Muscle of back (tissue), 11 donors: ENCODE data around the gene CKAP5. TPM values are rescaled to one million over a fixed set of nuclear protein-coding genes. Genes with fewer than 3 reads are reported as not detected.

Experiments used
- DNase-seq, 3 donors: peaks; one replicate each; pipeline versions ENCODE4 v3.0.0 to v3.0.0-alpha.2; 2013
- polyA plus RNA-seq, 10 donors: library from polyadenylated mRNA; unstranded; fragments of 120-200 nt; gene quantifications; one replicate each; pipeline ENCODE4 v1.2.1, GENCODE V29; 2013; ENCODE audit not compliant: insufficient read length in 10 of 10

The CKAP5 gene
- polyA plus RNA-seq, 10 donors: 43.5 to 70.1 (median 55.1) TPM

- no peak for DNase-seq
Observed at GRCh38 chr11:46705070-46705688, 140.9 kb downstream of the CKAP5 start.

DNA sequence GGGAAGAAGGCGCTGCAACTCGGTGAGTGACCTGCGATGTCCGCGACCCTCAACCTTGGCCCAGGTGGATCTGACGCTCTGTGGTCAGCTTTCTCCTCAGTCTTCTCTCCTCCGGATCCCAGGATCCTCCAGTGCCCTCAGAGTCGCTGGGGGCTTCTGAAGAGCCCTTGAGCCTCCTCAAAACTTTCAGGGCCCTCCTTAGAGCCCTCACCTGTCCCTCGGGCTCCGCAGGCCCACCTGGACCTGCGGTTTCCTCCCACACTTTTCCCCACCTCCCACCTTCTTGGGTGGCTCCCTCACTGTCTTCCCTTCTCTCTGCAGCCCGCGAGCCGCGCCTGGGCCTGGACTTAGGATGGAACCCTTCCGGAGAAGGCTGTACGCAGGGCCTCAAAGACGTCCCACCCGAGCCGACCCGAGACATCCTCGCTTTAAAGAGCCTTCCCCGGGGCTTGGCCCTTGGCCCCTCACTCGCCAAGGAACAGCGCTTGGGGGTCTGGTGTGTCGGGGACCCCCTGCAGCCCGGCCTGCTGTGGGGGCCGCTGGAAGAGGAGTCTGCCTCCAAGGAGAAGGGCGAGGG, 144.9 kb downstream of the CKAP5 start:
- no peak for DNase-seq

- peak; percentile 99 for DNase-seq
Observed at GRCh38 chr11:46700241-46701077, 145.6 kb downstream of the CKAP5 start, which contains the start of the genes ARHGAP1 and ZNF408. TSS of gene ARHGAP1 (minus strand) at chr11:46700619. CDS start at chr11:46696107, 4,512 bp downstream. TSS of gene ZNF408 (plus strand) at chr11:46701031. CDS start at chr11:46701048, 17 bp downstream.

DNA sequence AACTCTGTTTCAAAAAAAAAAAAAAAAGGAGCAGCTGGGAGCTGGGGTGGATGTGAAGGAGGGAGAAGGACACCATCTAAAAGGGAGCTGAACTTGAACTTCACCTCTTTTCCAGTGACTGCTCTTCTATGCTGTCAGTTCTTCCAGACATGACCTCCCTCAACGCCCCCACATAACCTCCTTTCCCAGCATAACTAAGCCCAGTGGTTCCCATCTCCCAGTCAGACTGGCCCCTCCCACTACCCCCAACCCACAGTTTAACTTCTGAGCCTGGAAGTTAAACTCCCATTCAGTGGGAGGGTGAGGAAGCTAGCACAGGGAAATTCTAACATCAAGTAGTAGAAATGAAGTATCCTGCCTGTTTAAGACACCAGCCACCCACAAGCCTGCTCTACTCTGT, 147.5 kb downstream of the CKAP5 start:
- no peak for DNase-seq

GRCh38 chr11:46697723-46698122, 148.4 kb downstream of the CKAP5 start:
- DNase-seq: no peak

DNA sequence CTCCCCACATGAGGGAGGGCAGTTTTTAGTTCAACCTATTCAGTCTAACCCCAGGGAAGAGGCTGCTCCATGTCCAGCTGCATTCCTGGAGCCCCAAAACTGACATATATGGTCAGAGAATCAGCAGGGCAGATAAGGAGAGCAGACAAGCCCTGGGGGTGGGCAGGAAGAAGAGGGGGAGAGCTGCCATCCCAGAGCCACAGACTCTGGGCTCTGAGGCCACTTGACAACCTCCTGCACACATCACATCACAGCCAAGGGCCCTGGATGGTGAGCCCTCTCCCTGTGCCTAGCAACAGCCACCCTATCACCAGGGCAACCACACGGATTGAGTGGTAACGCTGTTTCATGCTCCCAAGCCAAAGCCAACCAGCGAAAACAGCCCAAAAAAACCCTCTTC, 148.8 kb downstream of the CKAP5 start:
- DNase-seq: no peak

GRCh38 chr11:46696212-46696558, 149.9 kb downstream of the CKAP5 start:
- peak; percentile 62 to 79 (median 68) for DNase-seq

DNA sequence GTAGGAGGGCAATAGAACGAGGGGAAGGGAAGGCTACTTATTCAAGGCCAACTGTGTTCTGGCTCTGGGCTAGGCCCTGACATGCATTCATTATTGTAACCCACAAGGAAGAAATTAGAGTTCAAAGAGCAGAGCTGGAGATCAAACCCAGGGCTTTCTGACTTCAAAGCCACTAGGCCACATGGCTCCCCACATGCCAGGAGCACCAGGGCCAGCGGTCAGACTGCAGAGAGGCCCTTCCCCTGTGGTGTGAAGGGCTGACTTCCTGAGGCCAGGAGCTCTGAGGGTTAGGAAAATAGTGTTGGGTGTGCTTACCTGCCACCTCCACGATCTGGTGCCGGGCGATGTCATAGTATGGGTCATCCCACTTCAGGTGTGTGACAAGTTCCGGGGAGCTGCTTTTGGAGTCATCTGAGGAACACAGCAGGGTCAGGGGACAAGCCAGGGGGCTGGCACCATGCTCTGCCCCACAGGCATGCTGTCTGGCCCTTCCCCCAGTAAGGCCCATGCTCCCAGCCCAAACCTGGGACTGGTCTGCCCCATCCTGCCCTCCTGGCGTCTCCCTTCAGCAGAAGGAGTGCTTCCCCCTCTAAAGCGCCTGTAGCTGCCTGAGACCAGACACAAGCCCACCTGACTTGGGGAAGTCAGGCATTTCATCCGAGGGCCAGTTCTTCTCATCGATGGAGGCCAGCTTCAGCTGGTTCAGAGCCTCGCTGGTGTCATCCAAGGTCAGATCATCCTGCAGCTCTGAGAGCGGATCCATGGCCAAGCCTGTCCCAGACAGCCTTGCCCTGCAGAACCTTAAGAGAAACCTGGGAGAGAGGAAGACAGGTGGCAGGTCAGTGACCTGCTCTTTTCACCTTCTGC, 150.5 kb downstream of the CKAP5 start:
- peak in 1 of 3 donors; percentile 29 for DNase-seq

DNA sequence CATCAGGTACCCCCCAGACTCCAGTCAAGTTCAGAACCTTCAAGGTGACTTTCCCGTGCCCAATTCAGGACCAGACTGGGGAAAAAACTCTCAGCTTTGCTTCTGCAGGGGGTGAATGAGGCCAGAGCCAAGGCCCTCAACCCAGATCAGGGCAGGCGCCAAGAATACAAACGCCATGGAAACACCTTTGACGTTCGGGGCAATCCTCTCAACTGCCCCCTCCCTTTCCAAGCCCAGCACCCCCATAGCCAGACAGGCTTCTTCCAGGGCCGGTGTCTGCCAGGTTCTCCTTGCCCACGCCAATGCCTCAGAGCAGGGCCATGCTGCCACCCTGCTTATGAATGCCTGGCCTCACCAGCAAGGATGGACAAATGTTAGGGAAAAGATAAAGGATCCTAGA, 151.5 kb downstream of the CKAP5 start:
- DNase-seq: no peak

DNA sequence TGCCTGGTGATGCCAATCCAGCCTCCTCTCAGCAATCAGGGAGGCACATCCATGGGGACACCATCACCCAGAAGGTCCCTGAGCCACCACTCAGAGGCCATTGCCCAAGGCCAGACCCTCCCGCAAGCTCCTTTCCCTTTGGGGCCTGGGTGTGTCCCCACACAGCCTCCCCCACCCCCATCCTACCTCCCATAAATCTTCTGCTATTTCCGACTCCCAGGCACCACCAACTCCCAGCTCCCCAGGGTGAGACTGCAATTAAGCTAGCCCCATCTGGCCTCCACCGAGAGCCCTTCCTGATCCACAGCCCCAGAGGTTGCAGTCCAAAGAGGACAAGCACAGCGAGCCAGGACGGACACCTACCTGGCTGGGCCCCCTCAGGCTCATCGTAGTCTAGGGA, 152.0 kb downstream of the CKAP5 start:
- no peak for DNase-seq

DNA sequence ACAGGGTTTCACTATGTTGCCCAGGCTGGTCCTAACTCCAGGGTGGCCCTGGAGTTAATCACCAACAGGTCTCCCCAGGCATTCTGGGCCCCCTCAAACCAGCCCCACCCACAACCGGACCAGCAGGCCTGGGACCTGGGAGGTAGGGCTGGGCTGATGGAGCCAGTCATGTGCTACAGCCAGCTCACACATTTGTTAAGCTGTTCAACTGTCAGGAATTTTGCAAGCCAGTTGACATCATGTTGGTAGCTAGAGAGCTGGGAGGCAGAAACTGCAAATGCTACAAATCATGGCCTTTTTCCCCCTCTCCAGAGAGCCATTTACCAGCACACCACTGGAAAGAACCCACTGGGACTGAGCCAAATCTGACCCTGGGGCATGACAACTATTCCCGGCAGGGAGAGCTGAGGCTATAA, 152.5 kb downstream of the CKAP5 start:
- no peak for DNase-seq

Other genes starting within 250 kb of the CKAP5 start
- gene HARBI1, start 229.1 kb downstream of the CKAP5 start, polyA plus RNA-seq: 1 to 10 TPM; 2.4 to 3.5 (median 3.0) TPM
- gene ATG13, start 228.7 kb downstream of the CKAP5 start, polyA plus RNA-seq: 10 to 100 TPM; 28.8 to 47.7 (median 34.6) TPM
- 10 to 100 TPM; 34.3 to 43.3 (median 37.0) TPM for gene ARHGAP1, start 145.7 kb downstream of the CKAP5 start, polyA plus RNA-seq
- 10 to 100 TPM in 1 of 10 donors, 1 to 10 TPM in 9; 5.4 to 14.6 (median 6.9) TPM for gene ZNF408, start 145.2 kb downstream of the CKAP5 start, polyA plus RNA-seq
- gene F2, start 127.1 kb downstream of the CKAP5 start, polyA plus RNA-seq: under 1 TPM in 1 of 10 donors, not detected in 9; 0.50 TPM
- 10 to 100 TPM; 19.3 to 37.4 (median 23.2) TPM for gene LRP4, start 72.3 kb upstream of the CKAP5 start, polyA plus RNA-seq
- gene CSTPP1, start 90.5 kb upstream of the CKAP5 start, polyA plus RNA-seq: 10 to 100 TPM; 17.9 to 28.6 (median 20.0) TPM